Measurements from ENCODE around the gene NINJ1. TPM values are rescaled to one million over a fixed set of nuclear protein-coding genes. Genes with fewer than 3 reads are reported as not detected.

The NINJ1 gene
- total and polyA plus RNA-seq, 2 of the 8 experiments (the other 6 are each of a cell fraction or from before 2014, with no cell fraction given) = 28.2 to 65.6 TPM

DNA sequence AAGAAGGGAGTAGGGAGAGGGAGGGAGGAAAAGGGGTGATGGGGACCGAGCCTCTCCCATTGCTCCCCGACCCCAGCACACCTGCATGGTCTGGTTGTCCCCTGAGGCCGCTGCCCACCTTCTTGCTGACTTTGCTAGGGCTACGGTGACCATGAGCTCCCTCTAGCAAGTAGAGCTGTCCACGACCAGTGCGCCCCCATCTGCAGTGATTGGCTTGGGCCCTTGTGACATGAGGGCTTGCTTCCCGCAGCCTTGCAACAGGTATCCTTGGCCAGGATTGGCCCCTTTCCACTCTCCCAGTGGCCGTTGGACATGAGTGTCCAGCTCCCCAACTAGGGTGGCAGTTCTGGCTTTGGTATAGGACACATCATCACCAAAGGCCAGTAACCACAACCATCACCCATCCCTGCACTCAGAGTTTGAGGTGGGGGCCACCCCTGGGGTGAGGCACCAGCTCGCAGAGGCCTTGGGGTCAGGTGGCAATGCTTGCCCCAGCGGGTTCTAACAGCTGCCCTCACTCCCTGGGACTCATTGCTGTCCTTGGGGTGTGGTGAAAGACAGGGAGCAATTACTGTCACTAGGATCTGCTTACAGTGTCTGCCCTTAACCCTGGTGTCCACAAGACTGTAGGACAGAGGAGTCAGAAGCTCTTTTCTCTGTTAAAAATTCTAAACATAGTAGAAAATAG is 17.2 kb upstream of the NINJ1 start:
- H2BK20ac ChIP-seq (ENCODE audit: low read length) = no peak overlapping the region
- H3K9me3 ChIP-seq (ENCODE audit: insufficient read depth in 2 of 2, low read depth in 1 of 2, low read length in 1 of 2) = no peaks in the 10 kb centered on the region; a peak in 1 of 4 replicates
- no peak overlapping the region for H2BK15ac ChIP-seq (ENCODE audit: low read length)
- no peak overlapping the region for H3K14ac ChIP-seq (ENCODE audit: insufficient read length)
- H3K4me3 ChIP-seq (ENCODE audit: extremely low read depth in 1 of 4, insufficient read depth in 2 of 4, low read depth in 3 of 4, low read length in 4 of 4) = no peak overlapping the region
- no peaks in the 10 kb centered on the region for H4K20me1 ChIP-seq (replicated peaks in 1 of 2; ENCODE audit: control insufficient read depth in 1 of 2, insufficient read depth in 2 of 2, low read length in 2 of 2)
- no peaks in the 10 kb centered on the region; a peak in 1 of 8 replicates for H3K36me3 ChIP-seq (ENCODE audit: control insufficient read depth in 2 of 4, insufficient read depth in 4 of 4, low read length in 3 of 4)
- no peak overlapping the region for H4K91ac ChIP-seq (replicated peaks; ENCODE audit: insufficient read length, low read length)
- H2BK12ac ChIP-seq (ENCODE audit: low read depth, low read length) = no peak overlapping the region
- no peak overlapping the region for H2AFZ ChIP-seq (ENCODE audit: low read length)
- FAIRE-seq (no peak), DNase-seq (ENCODE audit: low read depth in 1 of 2, low spot score in 2 of 2) (no peak)
- H3K4me2 ChIP-seq (ENCODE audit: insufficient read depth in 1 of 2, low read depth in 2 of 2, low read length in 2 of 2) = no peak overlapping the region
- CTCF ChIA-PET (ENCODE audit: partially characterized antibody) = interaction anchor here (0.6 to 5.6 kb wide), 16 partner anchors 8 to 469 kb away, joined by 3 to 74 read pairs (median 3); no protein-coding TSS in a partner anchor
- no peaks in the 10 kb centered on the region for H3K27me3 ChIP-seq (replicated peaks in 1 of 4; ENCODE audit: control insufficient read depth in 3 of 4, extremely low read depth in 1 of 4, insufficient read depth in 3 of 4, low read length in 3 of 4)
- H3K23me2 ChIP-seq (ENCODE audit: low read depth, low read length) = no peaks in the 10 kb centered on the region
- TF ChIP-seq EZH2 (IDR thresholded peaks at IDR 0.05; ENCODE audit: low read depth, low read length, severe bottlenecking) (no peak), TAF7 (optimal IDR thresholded peaks at IDR 0.05; ENCODE audit: borderline replicate concordance, low read depth, low read length) (no peak), SIX5 (IDR thresholded peaks at IDR 0.05; ENCODE audit: low read depth, low read length) (no peak), NRF1 (IDR thresholded peaks at IDR 0.05; ENCODE audit: low read depth, low read length) (no peak), CHD1 (IDR thresholded peaks at IDR 0.05; ENCODE audit: low read depth, low read length) (no peak), RBBP5 (IDR thresholded peaks at IDR 0.05; ENCODE audit: borderline replicate concordance, low read depth, low read length) (no peak), RAD21 (IDR thresholded peaks at IDR 0.05 in 1 of 2, conservative IDR thresholded peaks at IDR 0.05 in 1 of 2; ENCODE audit: low read depth in 2 of 2, low read length in 2 of 2) (peak in 1 of 2 experiments; percentile 28; a peak in 1 of 4 replicates)
- TF ChIP-seq, protein P1, sequence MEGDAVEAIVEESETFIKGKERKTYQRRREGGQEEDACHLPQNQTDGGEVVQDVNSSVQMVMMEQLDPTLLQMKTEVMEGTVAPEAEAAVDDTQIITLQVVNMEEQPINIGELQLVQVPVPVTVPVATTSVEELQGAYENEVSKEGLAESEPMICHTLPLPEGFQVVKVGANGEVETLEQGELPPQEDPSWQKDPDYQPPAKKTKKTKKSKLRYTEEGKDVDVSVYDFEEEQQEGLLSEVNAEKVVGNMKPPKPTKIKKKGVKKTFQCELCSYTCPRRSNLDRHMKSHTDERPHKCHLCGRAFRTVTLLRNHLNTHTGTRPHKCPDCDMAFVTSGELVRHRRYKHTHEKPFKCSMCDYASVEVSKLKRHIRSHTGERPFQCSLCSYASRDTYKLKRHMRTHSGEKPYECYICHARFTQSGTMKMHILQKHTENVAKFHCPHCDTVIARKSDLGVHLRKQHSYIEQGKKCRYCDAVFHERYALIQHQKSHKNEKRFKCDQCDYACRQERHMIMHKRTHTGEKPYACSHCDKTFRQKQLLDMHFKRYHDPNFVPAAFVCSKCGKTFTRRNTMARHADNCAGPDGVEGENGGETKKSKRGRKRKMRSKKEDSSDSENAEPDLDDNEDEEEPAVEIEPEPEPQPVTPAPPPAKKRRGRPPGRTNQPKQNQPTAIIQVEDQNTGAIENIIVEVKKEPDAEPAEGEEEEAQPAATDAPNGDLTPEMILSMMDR (IDR thresholded peaks at IDR 0.05; ENCODE audit: control extremely low read depth in 1 of 3, insufficient read depth in 1 of 3, low read depth in 1 of 3, low read length in 3 of 3) = peak; percentile 12 to 30 (median 19); a peak in 3 of 4 replicates
- POLR2A ChIA-PET (ENCODE audit: partially characterized antibody) = no interaction called here
- H3K18ac ChIP-seq (ENCODE audit: extremely low read depth, low read length) = no peak overlapping the region
- no peak overlapping the region for H2AK5ac ChIP-seq (ENCODE audit: low read depth, low read length)
- no peaks in the 10 kb centered on the region for H3K4me1 ChIP-seq (replicated peaks in 1 of 4; ENCODE audit: control insufficient read depth in 3 of 4, insufficient read depth in 4 of 4, low read length in 3 of 4)
- no peak overlapping the region for H3K27ac ChIP-seq (ENCODE audit: low read depth, low read length)
- no peak overlapping the region for H3K56ac ChIP-seq (replicated peaks; ENCODE audit: insufficient read length, low read depth, low read length)
- WGBS, 2 experiments (ENCODE audit: extremely low coverage in 1 of 2, insufficient coverage in 1 of 2, insufficient read length in 1 of 2, insufficient replicate concordance in 2 of 2, low coverage in 1 of 2, low lambda C conversion rate in 2 of 2, missing lambda C conversion rate in 1 of 2) = 90% methylated on average over 9 of the region's 10 CpGs; no CpG with 5 or more reads in 1 of the 2 experiments
- no peak overlapping the region for H3K9ac ChIP-seq (replicated peaks in 1 of 4; ENCODE audit: extremely low read depth in 1 of 4, low read depth in 3 of 4, low read length in 3 of 4)
- no peak overlapping the region for H2BK120ac ChIP-seq (replicated peaks; ENCODE audit: low read depth, low read length)
- H3K23ac ChIP-seq (ENCODE audit: insufficient read length) = no peak overlapping the region
- H4K8ac ChIP-seq (ENCODE audit: extremely low read depth, insufficient read depth, low read length) = no peak overlapping the region
- H2BK5ac ChIP-seq (ENCODE audit: low read depth, low read length) = no peak overlapping the region
- no peak overlapping the region for H4K5ac ChIP-seq (ENCODE audit: insufficient read length, low read depth, low read length)
- H3K4ac ChIP-seq (replicated peaks; ENCODE audit: insufficient read length, low read depth, low read length) = no peak overlapping the region
- H3K79me1 ChIP-seq (ENCODE audit: low read depth, low read length) = no peaks in the 10 kb centered on the region
- H3K79me2 ChIP-seq (ENCODE audit: control insufficient read depth in 1 of 2, insufficient read depth in 2 of 2, low read length in 2 of 2) = no peaks in the 10 kb centered on the region

Data from H1 (cell line).